ENCODE results near the gene SPINK14.

Gene SPINK14, protein sequence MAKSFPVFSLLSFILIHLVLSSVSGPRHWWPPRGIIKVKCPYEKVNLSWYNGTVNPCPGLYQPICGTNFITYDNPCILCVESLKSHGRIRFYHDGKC

DNA sequence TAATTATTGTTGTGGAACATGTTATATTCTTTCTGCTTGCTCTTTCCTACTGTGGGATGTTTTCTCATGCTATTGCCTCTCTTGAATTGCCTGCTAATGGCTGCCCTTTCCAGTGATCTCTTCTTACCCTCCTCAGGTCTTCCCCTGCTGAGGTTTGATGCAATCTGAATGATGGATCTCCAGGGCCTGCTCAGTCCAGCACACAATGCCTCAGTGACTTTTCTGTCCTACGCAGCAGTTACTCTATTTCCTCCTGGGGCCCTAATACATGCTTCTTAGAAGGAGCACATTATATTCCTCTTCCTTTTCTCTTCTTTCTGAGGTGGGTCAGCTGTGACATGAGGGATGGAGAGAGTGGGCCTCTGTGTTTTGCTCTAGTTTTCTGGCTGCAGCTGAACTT is at the start of gene SPINK14:
TSS of gene SPINK14 (plus strand) at position 301 of the 400 bp plus-strand sequence. CDS start 1,187 bp downstream, outside the sequence.
- TF ChIP-seq Cebpa-rat (IDR thresholded peaks at IDR 0.05): no peak
- no peaks in the 10 kb centered on the region for H3K27me3 ChIP-seq
- H3K36me3 ChIP-seq: no peaks in the 10 kb centered on the region

DNA sequence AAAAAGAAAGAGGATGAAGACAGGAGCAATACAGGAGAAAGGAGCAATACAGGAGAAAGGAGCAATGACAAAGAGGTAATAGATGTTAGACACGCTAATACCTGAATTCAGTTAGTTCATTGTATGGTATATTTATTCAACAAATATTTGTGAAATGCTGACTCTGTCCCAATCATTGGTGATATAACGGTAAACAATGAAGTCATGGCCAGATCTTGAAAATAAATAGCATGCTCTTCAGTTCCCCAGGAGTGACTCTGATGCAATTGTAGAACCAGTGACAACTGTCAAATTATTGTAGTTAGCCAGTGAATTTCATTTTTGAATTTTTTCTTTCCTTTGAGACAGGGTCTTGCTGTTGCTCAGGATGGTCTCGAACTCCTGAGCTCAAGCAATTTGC is 48.0 kb upstream of the SPINK14 start:
- H4K20me1 ChIP-seq: no peaks in the 10 kb centered on the region

More for the DNA sequence above, at the start of gene SPINK14:
- Histone ChIP-seq H3K4me2 (no peak within 1 kb of the TSS), H3K9ac (no peak within 1 kb of the TSS), H3K4me1 (no peaks in the 10 kb centered on the region), H3K9me3 (replicated peaks in 1 of 11) (0 out of 22 replicates have a peak, but pooled peaks cover 0 to 5% (median 0%) of the 10 kb centered on the region in 11 experiments), H4K20me1 (no peaks in the 10 kb centered on the region), H3K4me3 (no peak within 1 kb of the TSS), H3K27ac (no peak within 1 kb of the TSS)

DNA sequence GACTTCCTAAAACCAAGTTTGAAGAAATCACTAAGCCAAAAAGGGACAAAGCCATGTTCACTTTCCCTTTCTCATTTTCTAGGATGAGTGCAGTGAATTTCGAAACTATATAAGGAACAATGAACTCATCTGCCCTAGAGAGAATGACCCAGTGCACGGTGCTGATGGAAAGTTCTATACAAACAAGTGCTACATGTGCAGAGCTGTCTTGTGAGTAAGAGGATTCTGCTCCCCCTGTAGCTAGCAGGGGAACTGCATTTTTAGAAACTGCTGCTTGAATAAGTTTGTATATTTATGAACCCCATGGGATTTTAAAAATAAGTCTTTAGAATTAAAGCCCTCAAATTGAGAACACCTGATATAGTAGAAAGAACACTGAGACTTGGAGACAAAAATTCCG is 42.7 kb upstream of the SPINK14 start:
- H3K27ac ChIP-seq: no peak overlapping the region
- H3K4me3 ChIP-seq: no peak overlapping the region
- H3K9me3 ChIP-seq (replicated peaks in 1 of 11): no peaks in the 10 kb centered on the region
- H3K36me3 ChIP-seq: no peaks in the 10 kb centered on the region
- no peak for TF ChIP-seq Cebpa-rat (IDR thresholded peaks at IDR 0.05)
- no peak overlapping the region for H3K4me2 ChIP-seq
- H3K9ac ChIP-seq: no peak overlapping the region
- no peaks in the 10 kb centered on the region for H3K27me3 ChIP-seq
- H4K20me1 ChIP-seq: no peaks in the 10 kb centered on the region
- H3K4me1 ChIP-seq: no peaks in the 10 kb centered on the region

More for the DNA sequence above, 48.0 kb upstream of the SPINK14 start:
- Histone ChIP-seq H3K36me3 (no peaks in the 10 kb centered on the region), H3K9ac (no peak overlapping the region), H3K9me3 (replicated peaks in 1 of 11) (no peaks in the 10 kb centered on the region), H3K4me3 (no peak overlapping the region), H3K27me3 (no peaks in the 10 kb centered on the region), H3K4me1 (no peaks in the 10 kb centered on the region), H3K4me2 (no peak overlapping the region), H3K27ac (no peak overlapping the region)
- TF ChIP-seq Cebpa-rat (IDR thresholded peaks at IDR 0.05): no peak

DNA sequence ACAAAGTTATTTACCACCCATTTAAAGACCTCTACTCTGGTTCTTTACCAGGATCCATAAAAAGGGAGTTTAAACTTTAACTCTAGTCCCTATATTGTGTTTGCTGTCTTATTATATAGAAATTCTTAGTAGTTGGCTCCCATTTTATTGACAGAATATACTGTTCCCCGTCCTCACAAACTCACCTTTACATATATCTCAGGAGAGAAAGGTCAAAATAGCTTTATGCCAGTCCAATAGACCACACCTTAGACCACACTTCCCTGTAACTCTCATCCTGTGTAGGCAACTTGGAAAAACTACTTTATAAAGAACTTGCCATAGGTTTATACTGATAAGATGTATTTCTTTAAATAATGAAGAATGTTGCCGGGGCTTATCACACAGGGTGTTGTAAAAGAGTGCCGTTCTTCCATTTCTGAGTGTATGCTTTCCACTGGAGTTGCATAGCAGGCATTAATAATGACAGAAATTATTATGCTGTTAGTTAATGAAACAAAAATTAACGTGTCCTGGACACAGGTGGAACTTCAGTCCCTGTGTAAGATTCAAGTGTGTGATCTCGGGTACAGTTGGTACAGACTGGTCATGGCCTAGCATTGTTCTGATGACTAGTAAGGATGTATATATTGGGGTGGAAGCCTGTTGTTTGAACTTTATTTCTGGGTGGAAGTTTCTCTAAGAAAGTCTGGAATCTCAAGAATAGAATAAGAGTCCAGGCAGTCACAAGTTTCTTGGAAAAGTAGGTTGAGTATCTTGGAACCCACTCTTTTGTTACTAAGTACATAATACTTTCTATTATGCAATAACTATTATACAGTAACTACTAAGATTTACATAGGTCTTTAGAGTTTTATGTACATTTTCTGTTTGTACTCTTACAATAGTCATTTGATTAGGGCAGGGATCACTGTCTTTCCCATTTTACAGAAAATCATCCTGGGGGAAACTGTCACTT is 33.0 kb upstream of the SPINK14 start:
- Histone ChIP-seq H3K9me3 (replicated peaks in 1 of 11) (no peaks in the 10 kb centered on the region), H3K9ac (no peak overlapping the region), H3K27me3 (no peaks in the 10 kb centered on the region), H3K4me3 (no peak overlapping the region), H3K36me3 (no peaks in the 10 kb centered on the region), H3K4me1 (0 out of 20 replicates have a peak, but pooled peaks cover 0 to 4% (median 0%) of the 10 kb centered on the region in 10 experiments), H3K4me2 (no peak overlapping the region), H3K27ac (no peak overlapping the region), H4K20me1 (no peaks in the 10 kb centered on the region)
- no peak for TF ChIP-seq Cebpa-rat (IDR thresholded peaks at IDR 0.05)

DNA sequence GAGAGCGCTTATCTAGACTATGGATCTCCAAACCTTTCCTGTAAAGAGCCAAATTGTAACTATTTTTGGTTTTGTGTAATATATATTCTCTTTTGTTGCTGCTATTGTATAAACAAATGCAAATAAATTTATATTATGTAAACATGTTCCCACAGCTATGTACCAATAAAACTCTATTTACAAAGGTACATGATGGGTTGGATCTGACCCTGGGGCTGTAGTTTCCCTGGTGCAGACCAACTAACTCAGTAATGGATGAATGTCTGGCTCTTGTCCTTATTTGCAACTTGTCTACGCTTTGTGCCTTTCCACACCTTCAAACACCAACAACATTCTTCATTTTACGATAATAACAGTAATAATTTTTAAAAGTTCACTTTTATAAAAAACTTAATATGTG is 27.5 kb upstream of the SPINK14 start:
- TF ChIP-seq Cebpa-rat (IDR thresholded peaks at IDR 0.05): no peak
- no peak overlapping the region for H3K4me2 ChIP-seq
- no peaks in the 10 kb centered on the region for H3K27me3 ChIP-seq
- no peaks in the 10 kb centered on the region for H3K9me3 ChIP-seq (replicated peaks in 1 of 11)
- H3K4me1 ChIP-seq: peaks cover 0 to 10% (median 3%) of the 10 kb centered on the region in 10 experiments; a peak in 7 of 20 replicates
- no peak overlapping the region for H3K9ac ChIP-seq
- H3K36me3 ChIP-seq: no peaks in the 10 kb centered on the region
- H3K27ac ChIP-seq: no peak overlapping the region
- H3K4me3 ChIP-seq: no peak overlapping the region
- H4K20me1 ChIP-seq: no peaks in the 10 kb centered on the region

DNA sequence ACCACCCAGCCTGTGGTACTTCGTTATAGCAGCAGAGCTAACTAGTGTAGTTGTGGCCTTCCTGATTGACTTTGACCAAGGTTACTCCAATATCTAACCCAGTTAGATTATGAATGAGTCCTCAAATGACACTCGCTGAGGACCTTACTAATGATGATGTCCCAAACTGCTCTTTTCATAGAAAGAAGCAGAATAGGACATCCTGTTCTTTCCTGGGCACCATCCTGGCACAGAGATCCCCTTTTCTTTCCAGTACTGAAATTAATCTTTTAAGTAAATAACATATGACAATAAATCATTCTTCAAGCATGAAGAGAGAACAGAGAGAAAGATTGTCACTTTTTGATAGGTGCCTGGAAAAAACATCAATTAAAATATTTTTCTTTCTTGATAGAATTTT is 26.7 kb upstream of the SPINK14 start:
- no peaks in the 10 kb centered on the region for H3K36me3 ChIP-seq
- H3K27me3 ChIP-seq: no peaks in the 10 kb centered on the region
- peaks cover 0 to 10% (median 3%) of the 10 kb centered on the region in 10 experiments; a peak in 7 of 20 replicates for H3K4me1 ChIP-seq
- no peak overlapping the region for H3K27ac ChIP-seq
- no peaks in the 10 kb centered on the region for H3K9me3 ChIP-seq (replicated peaks in 1 of 11)
- H3K9ac ChIP-seq: no peak overlapping the region
- no peak overlapping the region for H3K4me2 ChIP-seq
- no peaks in the 10 kb centered on the region for H4K20me1 ChIP-seq
- H3K4me3 ChIP-seq: no peak overlapping the region
- no peak for TF ChIP-seq Cebpa-rat (IDR thresholded peaks at IDR 0.05)

DNA sequence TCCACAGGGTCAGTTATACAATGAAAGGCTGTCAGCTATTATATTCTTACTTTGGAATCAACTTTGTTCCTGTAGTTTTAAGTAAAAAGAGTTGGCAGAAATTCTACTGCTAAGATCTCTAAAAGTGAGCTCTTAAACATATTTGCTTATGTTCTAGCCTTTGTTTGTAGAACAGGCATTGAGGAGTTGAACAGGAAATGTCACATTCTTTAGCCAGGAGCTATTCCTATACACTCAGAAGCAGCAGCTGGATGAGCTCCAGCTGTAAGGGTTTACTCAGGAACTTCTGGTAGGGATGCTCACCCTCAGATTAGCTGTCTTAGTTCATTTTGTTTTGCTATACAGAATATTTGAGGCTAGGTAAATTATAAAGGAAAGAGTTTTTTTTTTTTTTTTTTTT is 22.4 kb upstream of the SPINK14 start:
- no peak overlapping the region for H3K9ac ChIP-seq
- H3K36me3 ChIP-seq: no peaks in the 10 kb centered on the region
- H3K4me3 ChIP-seq: no peak overlapping the region
- H4K20me1 ChIP-seq: no peaks in the 10 kb centered on the region
- no peak overlapping the region for H3K4me2 ChIP-seq
- peaks cover 0 to 10% (median 3%) of the 10 kb centered on the region in 10 experiments; a peak in 7 of 20 replicates for H3K4me1 ChIP-seq
- no peak overlapping the region for H3K27ac ChIP-seq
- H3K9me3 ChIP-seq (replicated peaks in 1 of 11): no peaks in the 10 kb centered on the region
- H3K27me3 ChIP-seq: no peaks in the 10 kb centered on the region
- no peak for TF ChIP-seq Cebpa-rat (IDR thresholded peaks at IDR 0.05)

DNA sequence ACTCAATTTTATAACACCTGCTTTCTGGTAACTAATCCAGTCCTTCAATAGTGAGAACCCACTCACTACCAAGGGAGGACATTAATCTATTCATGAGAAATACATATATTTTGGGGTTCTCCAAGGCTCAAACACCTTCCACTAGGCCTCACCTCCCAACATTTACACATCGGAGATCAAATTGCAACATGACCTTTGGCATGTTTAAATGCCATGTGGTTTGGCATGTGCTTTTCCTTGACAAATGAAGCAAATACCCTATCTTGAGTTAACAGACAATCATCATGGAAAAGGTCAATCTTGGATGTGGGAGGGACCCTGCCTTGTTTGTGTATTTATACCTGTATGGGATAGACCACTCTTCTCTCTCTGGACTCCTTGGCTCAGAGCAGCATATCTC is 21.9 kb upstream of the SPINK14 start:
- no peak overlapping the region for H3K4me2 ChIP-seq
- no peak overlapping the region for H3K27ac ChIP-seq
- no peak overlapping the region for H3K4me3 ChIP-seq
- H3K27me3 ChIP-seq: no peaks in the 10 kb centered on the region
- H4K20me1 ChIP-seq: no peaks in the 10 kb centered on the region
- peaks cover 0 to 10% (median 3%) of the 10 kb centered on the region in 10 experiments; a peak in 7 of 20 replicates for H3K4me1 ChIP-seq
- H3K9ac ChIP-seq: no peak overlapping the region
- no peaks in the 10 kb centered on the region for H3K9me3 ChIP-seq (replicated peaks in 1 of 11)
- H3K36me3 ChIP-seq: no peaks in the 10 kb centered on the region
- TF ChIP-seq Cebpa-rat (IDR thresholded peaks at IDR 0.05): no peak

DNA sequence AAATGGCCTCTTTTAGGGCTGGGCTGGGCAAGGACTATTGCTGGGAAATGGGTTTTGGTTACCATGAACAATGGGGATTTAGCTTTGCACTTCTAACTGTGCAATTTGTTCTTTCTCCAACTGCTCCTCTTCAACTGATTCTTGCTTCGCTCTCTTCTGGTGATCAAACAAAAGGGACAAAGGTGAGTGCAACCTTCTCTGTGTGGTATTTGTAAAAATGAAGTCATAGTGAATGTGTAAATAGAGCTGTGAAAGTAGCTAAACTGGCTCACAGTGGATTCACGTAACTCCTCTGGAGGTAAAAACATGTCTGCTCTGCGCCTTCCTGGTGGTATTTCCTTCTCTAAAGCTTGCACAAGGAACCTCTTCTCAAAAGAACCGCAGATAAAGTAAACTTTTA is 20.9 kb upstream of the SPINK14 start:
- H3K4me2 ChIP-seq: no peak overlapping the region
- no peaks in the 10 kb centered on the region for H4K20me1 ChIP-seq
- no peaks in the 10 kb centered on the region for H3K9me3 ChIP-seq (replicated peaks in 1 of 11)
- H3K27me3 ChIP-seq: no peaks in the 10 kb centered on the region
- H3K4me3 ChIP-seq: no peak overlapping the region
- peaks cover 0 to 10% (median 3%) of the 10 kb centered on the region in 10 experiments; a peak in 7 of 20 replicates for H3K4me1 ChIP-seq
- no peaks in the 10 kb centered on the region for H3K36me3 ChIP-seq
- H3K9ac ChIP-seq: no peak overlapping the region
- H3K27ac ChIP-seq: no peak overlapping the region
- TF ChIP-seq Cebpa-rat (IDR thresholded peaks at IDR 0.05): no peak

Data from BLaER1 treated with 17β-estradiol and CSF1 and Interleukin-3, amounts not matched to agents 10 nM and 100 nM (cell line).